Measurements from ENCODE around the gene FIBCD1. TPM values are rescaled to one million over a fixed set of nuclear protein-coding genes. Genes with fewer than 3 reads are reported as not detected.

The FIBCD1 gene
- total and polyA plus RNA-seq, 7 donors, result 0.01 TPM; not detected in 6

- Histone ChIP-seq H3K27ac (no peak overlapping the region), H3K36me3 (ENCODE audit: insufficient read depth in 1 of 2, low read depth in 1 of 2) (no peaks in the 10 kb centered on the region), H3K9me3 (no peaks in the 10 kb centered on the region), H3K4me1 (no peaks in the 10 kb centered on the region), H3K27me3 (ENCODE audit: insufficient read depth in 3 of 3, low read length in 2 of 3) (peaks cover 0 to 64% (median 6%) of the 10 kb centered on the region in 3 donors), H3K4me3 (no peak overlapping the region)
- 77 to 84% (median 81%) methylated on average over 11 of the region's 11 CpGs for WGBS, 3 donors
- intact Hi-C loops (cut with DNase I), result no loop called here
- TF ChIP-seq CTCF (IDR thresholded peaks at IDR 0.05), result no peak
- ATAC-seq (no peak), DNase-seq (no peak)
These were observed 44.9 kb upstream of the FIBCD1 start for GRCh38 chr9:130983970-130984369.

GRCh38 chr9:130983359-130983670 lies 44.3 kb upstream of the FIBCD1 start:
- TF ChIP-seq CTCF (IDR thresholded peaks at IDR 0.05), result no peak
- WGBS, 3 donors, result 80 to 83% (median 83%) methylated on average over 5 to 6 of the region's 6 CpGs
- Histone ChIP-seq H3K9me3 (no peaks in the 10 kb centered on the region), H3K27me3 (ENCODE audit: insufficient read depth in 3 of 3, low read length in 2 of 3) (peaks cover 0 to 58% (median 6%) of the 10 kb centered on the region in 3 donors), H3K4me1 (no peaks in the 10 kb centered on the region), H3K27ac (no peak overlapping the region), H3K4me3 (no peak overlapping the region), H3K36me3 (ENCODE audit: insufficient read depth in 1 of 2, low read depth in 1 of 2) (no peaks in the 10 kb centered on the region)
- ATAC-seq, result no peak
- no peak for DNase-seq
- intact Hi-C loops (cut with DNase I), result no loop called here

DNA sequence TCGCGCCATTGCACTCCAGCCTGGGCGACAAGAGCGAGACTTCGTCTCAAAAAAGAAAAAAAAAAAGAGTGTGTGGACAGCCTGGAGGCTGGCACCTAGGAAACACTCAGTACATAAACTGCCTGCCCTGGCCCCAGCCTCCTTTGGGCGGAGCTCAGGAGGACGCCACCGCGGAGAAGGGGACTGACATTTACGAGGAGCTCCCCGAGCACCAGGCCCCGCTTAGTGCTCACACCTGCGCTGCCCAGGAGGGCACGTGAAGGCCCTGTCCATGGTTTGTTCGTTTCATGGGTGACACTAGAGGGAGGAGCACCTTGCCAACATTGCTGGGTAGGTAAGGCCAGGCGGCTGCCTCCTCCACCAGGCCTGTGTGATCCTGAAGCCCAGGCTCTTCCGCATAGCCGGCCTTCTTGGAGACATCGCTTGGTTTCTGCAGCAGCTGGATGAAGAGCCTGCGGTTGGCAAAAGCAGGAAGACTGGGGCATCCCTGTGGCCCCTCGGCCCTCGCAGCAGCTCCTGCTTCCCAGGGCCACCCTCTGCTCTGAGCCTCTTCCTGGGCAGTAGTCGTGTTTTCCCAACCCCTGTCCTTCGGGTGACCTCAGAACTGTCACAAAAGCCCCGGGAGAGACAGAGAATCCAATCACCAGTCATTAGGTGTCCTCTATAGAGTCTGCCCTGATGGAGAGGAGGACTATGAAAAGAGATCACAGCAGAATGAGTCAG lies 43.8 kb upstream of the FIBCD1 start:
- no peak for TF ChIP-seq CTCF (IDR thresholded peaks at IDR 0.05)
- DNase-seq (no peak), ATAC-seq (no peak)
- Histone ChIP-seq H3K27ac (no peak overlapping the region), H3K4me1 (no peaks in the 10 kb centered on the region), H3K27me3 (ENCODE audit: insufficient read depth in 3 of 3, low read length in 2 of 3) (peaks cover 0 to 53% (median 4%) of the 10 kb centered on the region in 3 donors), H3K36me3 (ENCODE audit: insufficient read depth in 1 of 2, low read depth in 1 of 2) (no peaks in the 10 kb centered on the region), H3K9me3 (no peaks in the 10 kb centered on the region), H3K4me3 (no peak overlapping the region)
- intact Hi-C loops (cut with DNase I), result no loop called here
- 77 to 84% (median 80%) methylated on average over 25 of the region's 25 CpGs for WGBS, 3 donors

DNA sequence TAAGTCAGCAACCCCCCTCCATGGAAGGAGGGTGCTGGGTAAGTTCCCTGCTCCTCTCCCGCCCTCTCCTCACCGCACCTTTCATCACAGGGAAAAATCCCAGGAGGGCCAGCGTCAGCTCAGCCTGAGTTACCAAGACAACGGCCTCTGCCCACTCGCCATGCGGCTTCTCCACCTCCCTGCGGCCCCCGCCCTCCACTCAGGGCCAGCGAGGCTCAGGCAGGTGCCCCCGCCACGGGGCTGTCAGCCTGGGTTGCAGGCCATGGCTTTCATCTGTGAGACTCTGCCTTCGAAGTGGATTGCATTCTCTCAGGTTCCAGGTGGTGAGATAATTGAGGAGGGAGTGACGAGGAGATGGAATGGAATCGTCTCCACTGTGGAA lies 42.7 kb upstream of the FIBCD1 start:
- Histone ChIP-seq H3K4me3 (no peak overlapping the region), H3K4me1 (no peaks in the 10 kb centered on the region), H3K27ac (no peak overlapping the region), H3K27me3 (ENCODE audit: insufficient read depth in 3 of 3, low read length in 2 of 3) (peaks cover 0 to 46% (median 0%) of the 10 kb centered on the region in 3 donors), H3K9me3 (no peaks in the 10 kb centered on the region), H3K36me3 (ENCODE audit: insufficient read depth in 1 of 2, low read depth in 1 of 2) (no peaks in the 10 kb centered on the region)
- ATAC-seq (no peak), DNase-seq (no peak)
- intact Hi-C loops (cut with DNase I), result no loop called here
- TF ChIP-seq CTCF (IDR thresholded peaks at IDR 0.05), result no peak
- 43 to 46% (median 45%) methylated on average over 14 of the region's 14 CpGs for WGBS, 3 donors
